SK-N-SH treated with all-trans-retinoic acid at 6 μM for 48 hours (cell line): ENCODE results near the gene SPZ1.

ENCODE experiments used
- ATAC-seq: fragments of 200-7000 bp; cut with Tn5 transposase; 3 replicates; pipeline ENCODE4 v1.9.1; 2020; ENCODE audit warnings: mild to moderate bottlenecking, moderate library complexity
- ARNTL ChIP-seq: fragments of 450-650 bp; formaldehyde crosslinking; IDR thresholded peaks from 2 replicates; pipeline ENCODE4 v1.5.0; 2020; ENCODE audit warnings: low read depth, mild to moderate bottlenecking, moderate library complexity, borderline replicate concordance
- CREB5 ChIP-seq: fragments of 250-450 bp; sonication (Bioruptor Pico); IDR thresholded peaks from 2 replicates; pipeline ENCODE4 v1.5.1; 2020; ENCODE audit warnings: low read depth, mild to moderate bottlenecking, moderate library complexity
- CSDC2 ChIP-seq: fragments of 250-450 bp; sonication (Bioruptor Pico); IDR thresholded peaks from 2 replicates; pipeline ENCODE4 v1.5.0; 2020; ENCODE audit warnings: mild to moderate bottlenecking, moderate library complexity
- ESRRG ChIP-seq: fragments of 250-450 bp; sonication (Bioruptor Pico); IDR thresholded peaks from 2 replicates; pipeline ENCODE4 v1.6.1; 2021; ENCODE audit warnings: mild to moderate bottlenecking
- GLIS3 ChIP-seq: fragments of 250-450 bp; sonication (Bioruptor Pico); IDR thresholded peaks from 2 replicates; pipeline ENCODE4 v1.5.0; 2020; ENCODE audit warnings: mild to moderate bottlenecking, moderate library complexity
- ISL1 ChIP-seq: fragments of 250-450 bp; sonication (Bioruptor Pico); IDR thresholded peaks from 2 replicates; pipeline ENCODE4 v2.1.2; 2022; ENCODE audit warnings: mild to moderate bottlenecking, moderate library complexity
- OSR1 ChIP-seq: fragments of 250-450 bp; sonication (Bioruptor Pico); IDR thresholded peaks from 2 replicates; pipeline ENCODE4 v1.8.0; 2022; ENCODE audit warnings: moderate library complexity, mild to moderate bottlenecking, inconsistent platforms
- PATZ1 ChIP-seq: fragments of 250-450 bp; sonication (Bioruptor Pico); IDR thresholded peaks from 2 replicates; pipeline ENCODE4 v1.8.0; 2020; ENCODE audit warnings: mild to moderate bottlenecking, moderate library complexity, borderline replicate concordance
- POU6F1 ChIP-seq: fragments of 250-450 bp; sonication (Bioruptor Pico); IDR thresholded peaks from 2 replicates; pipeline ENCODE4 v1.8.0; 2021; ENCODE audit warnings: low read depth, mild to moderate bottlenecking, moderate library complexity, borderline replicate concordance
- PPARA ChIP-seq: fragments of 250-450 bp; sonication (Bioruptor Pico); IDR thresholded peaks from 2 replicates; pipeline ENCODE4 v1.5.0; 2020; ENCODE audit warnings: mild to moderate bottlenecking, borderline replicate concordance
- RARB ChIP-seq: fragments of 250-450 bp; sonication (Bioruptor Pico); IDR thresholded peaks from 2 replicates; pipeline ENCODE4 v1.8.0; 2021; ENCODE audit warnings: mild to moderate bottlenecking, moderate library complexity
- SNAI2 ChIP-seq: fragments of 250-450 bp; sonication (Bioruptor Pico); IDR thresholded peaks from 2 replicates; pipeline ENCODE4 v1.5.0; 2020; ENCODE audit warnings: mild to moderate bottlenecking, moderate library complexity
- TCF4 ChIP-seq: fragments of 250-450 bp; sonication (Bioruptor Pico); IDR thresholded peaks from 2 replicates; pipeline ENCODE4 v1.8.0; 2021; ENCODE audit warnings: mild to moderate bottlenecking, moderate library complexity, borderline replicate concordance
- TOX ChIP-seq: fragments of 250-450 bp; sonication (Bioruptor Pico); IDR thresholded peaks from 2 replicates; pipeline ENCODE4 v1.8.0; 2021; ENCODE audit warnings: mild to moderate bottlenecking, moderate library complexity, borderline replicate concordance
- TSHZ2 ChIP-seq: fragments of 250-450 bp; sonication (Bioruptor Pico); IDR thresholded peaks from 2 replicates; pipeline ENCODE4 v1.5.0; 2020; ENCODE audit warnings: mild to moderate bottlenecking, moderate library complexity
- ZC3H10 ChIP-seq: fragments of 250-450 bp; sonication (Bioruptor Pico); IDR thresholded peaks from 2 replicates; pipeline ENCODE4 v1.5.1; 2021; ENCODE audit warnings: mild to moderate bottlenecking, moderate library complexity
- ZFP3 ChIP-seq: fragments of 250-450 bp; sonication (Bioruptor Pico); IDR thresholded peaks from 2 replicates; pipeline ENCODE4 v1.5.0; 2020; ENCODE audit warnings: mild to moderate bottlenecking, moderate library complexity
- ZFP30 ChIP-seq: fragments of 450-650 bp; formaldehyde crosslinking; IDR thresholded peaks from 2 replicates; pipeline ENCODE4 v1.5.0; 2022; ENCODE audit warnings: mild to moderate bottlenecking, moderate library complexity
- ZNF565 ChIP-seq: fragments of 450-650 bp; formaldehyde crosslinking; conservative IDR thresholded peaks from 2 replicates; pipeline ENCODE4 v1.5.0; 2020; ENCODE audit warnings: low read depth, mild to moderate bottlenecking, moderate library complexity
- ZNF70 ChIP-seq: fragments of 450-650 bp; formaldehyde crosslinking; IDR thresholded peaks from 2 replicates; pipeline ENCODE4 v1.5.0; 2020; ENCODE audit warnings: mild to moderate bottlenecking, moderate library complexity
- ZNF8 ChIP-seq: fragments of 450-650 bp; formaldehyde crosslinking; IDR thresholded peaks from 2 replicates; pipeline ENCODE4 v1.5.0; 2020; ENCODE audit warnings: mild to moderate bottlenecking, moderate library complexity

Gene SPZ1

GRCh38 chr5:80284720-80285119 lies 35.1 kb upstream of the SPZ1 start:
- no peak for ATAC-seq
- TF ChIP-seq TOX (no peak), ZNF70 (CRISPR knock-in tag) (no peak), RARB (CRISPR knock-in tag) (no peak), TSHZ2 (CRISPR knock-in tag) (no peak), ISL1 (CRISPR knock-in tag) (no peak), ZNF565 (CRISPR knock-in tag) (no peak), OSR1 (CRISPR knock-in tag) (no peak), SNAI2 (CRISPR knock-in tag) (no peak), POU6F1 (CRISPR knock-in tag) (no peak), PPARA (no peak), ARNTL (CRISPR knock-in tag) (no peak), ESRRG (CRISPR knock-in tag) (no peak), ZFP30 (CRISPR knock-in tag) (no peak), CSDC2 (CRISPR knock-in tag) (no peak), PATZ1 (CRISPR knock-in tag) (no peak), ZNF8 (CRISPR knock-in tag) (no peak)

GRCh38 chr5:80288177-80288576 lies 31.6 kb upstream of the SPZ1 start:
- ATAC-seq, result no peak
- no peak for TF ChIP-seq ZNF565 (CRISPR knock-in tag)
- no peak for TF ChIP-seq PPARA
- TF ChIP-seq ZC3H10 (CRISPR knock-in tag), result no peak
- no peak for TF ChIP-seq ZNF8 (CRISPR knock-in tag)
- TF ChIP-seq ZFP3 (CRISPR knock-in tag), result no peak

GRCh38 chr5:80289320-80289719 lies 30.5 kb upstream of the SPZ1 start:
- no peak for TF ChIP-seq ESRRG (CRISPR knock-in tag)
- TF ChIP-seq CREB5, result no peak
- no peak for TF ChIP-seq ARNTL (CRISPR knock-in tag)
- ATAC-seq, result no peak

GRCh38 chr5:80291761-80292160 lies 28.0 kb upstream of the SPZ1 start:
- TF ChIP-seq GLIS3 (CRISPR knock-in tag) (no peak), RARB (CRISPR knock-in tag) (no peak), SNAI2 (CRISPR knock-in tag) (no peak), TCF4 (CRISPR knock-in tag) (no peak), OSR1 (CRISPR knock-in tag) (no peak), POU6F1 (CRISPR knock-in tag) (no peak), ESRRG (CRISPR knock-in tag) (no peak), ZNF70 (CRISPR knock-in tag) (no peak), ZNF565 (CRISPR knock-in tag) (no peak), CREB5 (no peak)
- TF ChIP-seq, all 23 proteins: peak for 0
- ATAC-seq, result no peak
